Sigmoid colon (tissue), 7 donors: ENCODE data around the gene C13orf46. TPM values are rescaled to one million over a fixed set of nuclear protein-coding genes. Genes with fewer than 3 reads are reported as not detected.

Experiments
- DNase-seq: peaks from one replicate; pipeline ENCODE4 v3.0.0-alpha.2; 2019
- H3K27ac ChIP-seq, 4 donors: fragments of 200-600 bp; sonication (generic); one replicate each; pipeline ENCODE4 v1.5.1; 2016 to 2019; ENCODE audit warnings: mild to moderate bottlenecking in 1 of 4
- H3K27me3 ChIP-seq, 3 donors: fragments of 200-600 bp; sonication (generic); one replicate each; pipeline ENCODE4 v1.5.1; 2019; ENCODE audit warnings: mild to moderate bottlenecking in 1 of 3
- H3K36me3 ChIP-seq, 4 donors: fragments of 200-600 bp; sonication (generic); one replicate each; pipeline ENCODE4 v1.5.1; 2016 to 2019
- H3K4me1 ChIP-seq, 4 donors: fragments of 200-600 bp; sonication (generic); one replicate each; pipeline ENCODE4 v1.5.1; 2017 to 2019
- H3K4me3 ChIP-seq, 4 donors: fragments of 200-600 bp; sonication (generic); one replicate each; pipeline ENCODE4 v1.5.1; 2017 to 2019; ENCODE audit warnings: mild to moderate bottlenecking in 2 of 4, moderate library complexity in 1 of 4
- H3K9me3 ChIP-seq, 4 donors: fragments of 200-600 bp in 3 of 4; sonication (generic) in 3 of 4; one replicate each; pipeline versions ENCODE4 v1.5.1 to v1.6.1; 2013 to 2019
- CTCF ChIP-seq, 4 experiments: fragments of 450-650 bp in 3 of 4; fragments of 200-600 bp in 1 of 4; IDR thresholded peaks; one replicate each; pipeline ENCODE4 v1.5.1; 2016 to 2019; ENCODE audit warnings: antibody characterized with exemption in 4 of 4, mild to moderate bottlenecking in 3 of 4, moderate library complexity in 2 of 4
- EP300 ChIP-seq, 4 donors: sonication (generic); formaldehyde crosslinking; IDR thresholded peaks; one replicate each; pipeline ENCODE4 v1.6.1; 2017; ENCODE audit warnings: antibody characterized with exemption in 4 of 4
- POLR2A ChIP-seq, 2 donors: fragments of 450-650 bp; IDR thresholded peaks; one replicate each; pipeline ENCODE4 v1.6.1; 2016; ENCODE audit warnings: antibody characterized with exemption in 2 of 2, mild to moderate bottlenecking in 2 of 2, moderate library complexity in 2 of 2
- POLR2AphosphoS5 ChIP-seq, 4 donors: sonication (generic); formaldehyde crosslinking; IDR thresholded peaks; one replicate each; pipeline ENCODE4 v1.6.1; 2017; ENCODE audit warnings: antibody characterized with exemption in 4 of 4
- WGBS, 2 donors: extraction: QIAGEN DNeasy Blood & Tissue Kit; methylation state at CpG; one replicate each; pipeline ENCODE4 v1.1.7; 2013; 5-methylcytosine and 5-hydroxymethylcytosine counted together
- intact Hi-C: fragments of 100-400 bp; cut with DNase I; formaldehyde crosslinking; loops from one replicate; pipeline ENCODE4 v1.15.1; 2023
- polyA plus RNA-seq, 3 donors: library from polyadenylated mRNA; stranded (reverse); fragments of 200-250 nt; gene quantifications; one replicate each; pipeline ENCODE4 v1.2.3, GENCODE V29; 2013
- total RNA-seq, 4 donors: library from RNA; depleted of rRNA; stranded (reverse); fragments of >200 nt; gene quantifications; one replicate each; pipeline ENCODE4 v1.1.0, GENCODE V29; 2016
- donor health status: healthy with polysubstance abuse.
- donor health status: Bipolar disorder and iron deficiency.
- donor health status: healthy.

Gene C13orf46
- total and polyA plus RNA-seq, 7 donors, result 0.23 to 11.9 (median 0.81) TPM; not detected in 2

GRCh38 chr13:113978741-113979481 lies 5.0 kb upstream of the C13orf46 start:
- TF ChIP-seq POLR2A (IDR thresholded peaks at IDR 0.05) (no peak), POLR2AphosphoS5 (IDR thresholded peaks at IDR 0.05) (no peak), CTCF (IDR thresholded peaks at IDR 0.05) (no peak), EP300 (IDR thresholded peaks at IDR 0.05) (no peak)
- no peaks in the 10 kb centered on the region for H3K27me3 ChIP-seq
- WGBS, 2 donors, result 93% methylated on average over 41 of the region's 41 CpGs
- peaks cover 4 to 73% (median 24%) of the 10 kb centered on the region in 4 donors for H3K36me3 ChIP-seq
- no peaks in the 10 kb centered on the region for H3K9me3 ChIP-seq
- H3K4me1 ChIP-seq, result peaks cover 0 to 15% (median 7%) of the 10 kb centered on the region in 4 donors
- no peak overlapping the region for H3K4me3 ChIP-seq
- H3K27ac ChIP-seq, result no peak overlapping the region
- DNase-seq, result peak; percentile 53
- intact Hi-C loops, result no loop called here

GRCh38 chr13:113977976-113978375 lies 4.1 kb upstream of the C13orf46 start:
- Histone ChIP-seq H3K4me1 (peaks cover 0 to 15% (median 7%) of the 10 kb centered on the region in 4 donors), H3K4me3 (no peak overlapping the region), H3K36me3 (peaks cover 4 to 78% (median 24%) of the 10 kb centered on the region in 4 donors), H3K27ac (no peak overlapping the region), H3K9me3 (no peaks in the 10 kb centered on the region), H3K27me3 (no peaks in the 10 kb centered on the region)
- TF ChIP-seq POLR2A (IDR thresholded peaks at IDR 0.05) (no peak), CTCF (IDR thresholded peaks at IDR 0.05) (no peak), POLR2AphosphoS5 (IDR thresholded peaks at IDR 0.05) (no peak), EP300 (IDR thresholded peaks at IDR 0.05) (no peak)
- intact Hi-C loops, result no loop called here
- peak; percentile 47 for DNase-seq
- 88 to 93% methylated on average over 13 of the region's 13 CpGs for whole genome bisulfite sequencing, 2 donors

GRCh38 chr13:113976711-113977684 lies 3.1 kb upstream of the C13orf46 start:
- 90 to 92% methylated on average over 21 of the region's 21 CpGs for WGBS, 2 donors
- Histone ChIP-seq H3K27ac (peak overlapping the region in 1 of 4 donors; percentile 56), H3K36me3 (peaks cover 4 to 71% (median 24%) of the 10 kb centered on the region in 4 donors), H3K27me3 (no peaks in the 10 kb centered on the region), H3K4me1 (peaks cover 0 to 15% (median 8%) of the 10 kb centered on the region in 4 donors), H3K4me3 (no peak overlapping the region), H3K9me3 (no peaks in the 10 kb centered on the region)
- TF ChIP-seq EP300 (IDR thresholded peaks at IDR 0.05) (no peak), POLR2A (IDR thresholded peaks at IDR 0.05) (no peak)
- intact Hi-C loops, result no loop called here
- peak; percentile 62 for DNase-seq

GRCh38 chr13:113975416-113975815 lies 1.5 kb upstream of the C13orf46 start:
- H3K27me3 ChIP-seq, result no peaks in the 10 kb centered on the region
- peak; percentile 33 for DNase-seq
- peaks cover 0 to 27% (median 22%) of the 10 kb centered on the region in 4 donors for H3K4me1 ChIP-seq
- H3K4me3 ChIP-seq, result no peak overlapping the region
- TF ChIP-seq EP300 (IDR thresholded peaks at IDR 0.05) (no peak), POLR2AphosphoS5 (IDR thresholded peaks at IDR 0.05) (no peak), CTCF (IDR thresholded peaks at IDR 0.05) (no peak), POLR2A (IDR thresholded peaks at IDR 0.05) (no peak)
- no peaks in the 10 kb centered on the region for H3K9me3 ChIP-seq
- H3K27ac ChIP-seq, result no peak overlapping the region
- 94 to 95% methylated on average over 15 of the region's 15 CpGs for WGBS, 2 donors
- intact Hi-C loops, result no loop called here
- H3K36me3 ChIP-seq, result peaks cover 4 to 55% (median 19%) of the 10 kb centered on the region in 4 donors
